K562 (cell line): ENCODE data around the gene KCNJ15. TPM values are rescaled to one million over a fixed set of nuclear protein-coding genes. Genes with fewer than 3 reads are reported as not detected.

Experiments used
- ATAC-seq: fragments of 200-7000 bp; cut with Tn5 transposase; 3 replicates; pipeline ENCODE4 v1.9.1; 2020; ENCODE audit warnings: moderate library complexity
- BruUV-seq: library from RNA; stranded (reverse); fragments of 400-500 nt; replicated peaks from 2 replicates; lab custom pipeline; 2021; lab: Mats Ljungman, UMichigan
- CTCF ChIA-PET: fragments of 300-600 bp; formaldehyde crosslinking; extraction: SDS; loops from one replicate; lab custom pipeline; 2021; ENCODE audit warnings: low intra/inter-chr PET ratio; lab: Yijun Ruan, JAX
- POLR2A ChIA-PET: fragments of 300-600, 350-650 bp; sonication (Branson Sonifier 250); formaldehyde crosslinking; extraction: SDS; loops from one replicate; lab custom pipeline; 2021; ENCODE audit warnings: antibody characterized with exemption, inconsistent platforms; lab: Yijun Ruan, JAX
- DNase-seq, 4 experiments: peaks; one replicate each; pipeline versions ENCODE4 v3.0.0 to v3.0.0-alpha.2; 2011 to 2018; ENCODE audit warnings: low spot score in 3 of 4, mixed read lengths in 3 of 4; ENCODE audit errors: extremely low read depth in 1 of 4
- FAIRE-seq: peaks from 2 replicates; lab custom pipeline; 2011; peaks lifted over from hg19 to GRCh38; lab: Jason Lieb, UNC
- H2AFZ ChIP-seq: 2 replicates; pipeline ENCODE4 v1.6.0; 2011; ENCODE audit warnings: low read depth, low read length, control low read depth, inconsistent platforms
- H3K27ac ChIP-seq: fragments of 200-600 bp; 3 replicates; pipeline ENCODE4 v1.8.0; 2011; ENCODE audit warnings: low read depth, mild to moderate bottlenecking, control low read depth, inconsistent platforms, low read length, moderate library complexity, mixed read lengths; ENCODE audit errors: extremely low read depth
- H3K27me3 ChIP-seq, 2 experiments: fragments of 300-600 bp in 1 of 2; 2 replicates in 1 of 2; 3 replicates in 1 of 2; pipeline versions ENCODE4 v1.6.0 to v1.8.0; 2011; ENCODE audit warnings: inconsistent platforms in 2 of 2, low read length in 2 of 2, mild to moderate bottlenecking in 1 of 2, mixed read lengths in 1 of 2, moderate library complexity in 1 of 2; ENCODE audit not compliant: control insufficient read depth in 2 of 2, insufficient read depth in 2 of 2
- H3K36me3 ChIP-seq: fragments of 300-600 bp; 3 replicates; pipeline ENCODE4 v1.8.0; 2011; ENCODE audit warnings: mild to moderate bottlenecking, low read length, inconsistent platforms; ENCODE audit not compliant: control insufficient read depth, insufficient read depth
- H3K4me1 ChIP-seq, 2 experiments: fragments of 200-600 bp in 1 of 2; replicated peaks in 1 of 2; 2 replicates in 1 of 2; 3 replicates in 1 of 2; pipeline versions ENCODE4 v1.5.1 to v1.8.0; 2011; ENCODE audit warnings: inconsistent platforms in 2 of 2, low read length in 2 of 2, mild to moderate bottlenecking in 1 of 2, mixed read lengths in 1 of 2, moderate library complexity in 1 of 2; ENCODE audit not compliant: control insufficient read depth in 2 of 2, insufficient read depth in 2 of 2
- H3K4me2 ChIP-seq: 2 replicates; pipeline ENCODE4 v1.6.1; 2011; ENCODE audit warnings: low read length, control low read depth, inconsistent platforms, mixed read lengths; ENCODE audit not compliant: insufficient read depth
- H3K4me3 ChIP-seq: fragments of 200-600 bp; sonication (generic), shearing (Covaris generic); 2 replicates; pipeline ENCODE4 v1.5.1; 2016; ENCODE audit warnings: control low read depth, inconsistent platforms
- H3K79me2 ChIP-seq: fragments of 200-600 bp; 3 replicates; pipeline ENCODE4 v1.8.0; 2011; ENCODE audit warnings: low read length, inconsistent platforms; ENCODE audit not compliant: control insufficient read depth, insufficient read depth
- H3K9ac ChIP-seq, 2 experiments: 2 replicates each; pipeline versions ENCODE4 v1.6.0 to v1.6.1; 2011; ENCODE audit warnings: low read depth in 2 of 2, low read length in 2 of 2, control low read depth in 1 of 2, inconsistent platforms in 1 of 2, mild to moderate bottlenecking in 1 of 2, mixed read lengths in 1 of 2; ENCODE audit not compliant: insufficient read depth in 1 of 2
- H3K9me1 ChIP-seq: one replicate; pipeline ENCODE4 v1.6.0; 2011; ENCODE audit warnings: inconsistent platforms, mild to moderate bottlenecking, low read length, moderate library complexity; ENCODE audit not compliant: control insufficient read depth, insufficient read depth
- H3K9me3 ChIP-seq: replicated peaks from 2 replicates; pipeline ENCODE4 v1.5.1; 2011; ENCODE audit warnings: low read depth, low read length, inconsistent platforms; ENCODE audit not compliant: control insufficient read depth, insufficient read depth
- H4K20me1 ChIP-seq: replicated peaks from 2 replicates; pipeline ENCODE4 v1.6.1; 2011; ENCODE audit warnings: low read length, inconsistent platforms, mixed read lengths; ENCODE audit not compliant: control insufficient read depth, insufficient read depth
- BRCA1 ChIP-seq, 2 experiments: fragments of 450-650 bp in 1 of 2; sonication (generic) in 1 of 2; formaldehyde crosslinking in 1 of 2; IDR thresholded peaks; 2 replicates each; pipeline versions ENCODE4 v1.5.0 to v1.6.1; 2017 to 2020; ENCODE audit warnings: mild to moderate bottlenecking in 1 of 2, missing genetic modification reagents in 1 of 2
- CBFA2T3 ChIP-seq: fragments of 450-650 bp; IDR thresholded peaks from 2 replicates; pipeline ENCODE4 v1.6.1; 2017
- CEBPG ChIP-seq, 3 experiments: fragments of 200-800 bp in 1 of 3; sonication (Bioruptor generic) in 1 of 3; sonication (generic) in 1 of 3; formaldehyde crosslinking in 1 of 3; IDR thresholded peaks in 2 of 3; conservative IDR thresholded peaks in 1 of 3; 2 replicates each; pipeline versions ENCODE4 v1.6.1 to v1.8.0; 2016 to 2022; ENCODE audit warnings: missing compliant biosample characterization in 2 of 3, missing genetic modification characterization in 2 of 3, mild to moderate bottlenecking in 1 of 3, missing genetic modification reagents in 1 of 3
- CGGBP1 ChIP-seq: fragments of 250-450 bp; sonication (Bioruptor Pico); IDR thresholded peaks from 2 replicates; pipeline ENCODE4 v1.9.0; 2021; ENCODE audit warnings: mild to moderate bottlenecking
- FOXK2 ChIP-seq, 2 experiments: fragments of 450-650 bp; IDR thresholded peaks in 1 of 2; conservative IDR thresholded peaks in 1 of 2; 2 replicates each; pipeline ENCODE4 v1.6.1; 2016; ENCODE audit warnings: low read depth in 2 of 2, mild to moderate bottlenecking in 1 of 2
- HDAC2 ChIP-seq: fragments of 450-650 bp; IDR thresholded peaks from 2 replicates; pipeline ENCODE4 v1.6.1; 2016; ENCODE audit warnings: mild to moderate bottlenecking
- HNRNPUL1 ChIP-seq: fragments of 200-400 bp; formaldehyde crosslinking; IDR thresholded peaks from 2 replicates; pipeline ENCODE4 v1.6.1; 2017; ENCODE audit warnings: low read length
- KLF13 ChIP-seq: fragments of 450-650 bp; IDR thresholded peaks from 2 replicates; pipeline ENCODE4 v1.6.1; 2016; ENCODE audit warnings: missing genetic modification characterization, low read depth, mild to moderate bottlenecking, missing compliant biosample characterization, moderate library complexity, borderline replicate concordance
- LARP7 ChIP-seq: fragments of 450-650 bp; IDR thresholded peaks from 2 replicates; pipeline ENCODE4 v1.6.1; 2016
- NFE2 ChIP-seq: IDR thresholded peaks from 2 replicates; pipeline ENCODE4 v1.6.1; 2014; ENCODE audit warnings: antibody characterized with exemption, low read depth
- PHB2 ChIP-seq: fragments of 450-650 bp; IDR thresholded peaks from 2 replicates; pipeline ENCODE4 v1.6.1; 2017; ENCODE audit warnings: low read depth
- SAP30 ChIP-seq: fragments of 200-600 bp; sonication (generic); IDR thresholded peaks from 2 replicates; pipeline ENCODE4 v1.6.1; 2012; ENCODE audit warnings: borderline replicate concordance, low read depth, mild to moderate bottlenecking, moderate library complexity, low read length, control low read depth, inconsistent platforms; ENCODE audit not compliant: insufficient read depth, poor library complexity, severe bottlenecking
- THAP7 ChIP-seq: fragments of 250-450 bp; sonication (Bioruptor Pico); IDR thresholded peaks from 2 replicates; pipeline ENCODE4 v1.5.0; 2021
- THRB ChIP-seq: fragments of 450-650 bp; formaldehyde crosslinking; conservative IDR thresholded peaks from 2 replicates; pipeline ENCODE4 v1.4.0; 2022; ENCODE audit warnings: mild to moderate bottlenecking, missing genetic modification characterization
- ZFP1 ChIP-seq: fragments of 450-650 bp; formaldehyde crosslinking; IDR thresholded peaks from 2 replicates; pipeline ENCODE4 v1.4.0; 2020; ENCODE audit warnings: mild to moderate bottlenecking, mixed read lengths
- ZNF143 ChIP-seq: sonication (generic); formaldehyde crosslinking; IDR thresholded peaks from 2 replicates; pipeline ENCODE4 v1.9.0; 2022; ENCODE audit warnings: mild to moderate bottlenecking, missing genetic modification reagents
- ZNF311 ChIP-seq: fragments of 250-450 bp; sonication (Bioruptor Pico); IDR thresholded peaks from 2 replicates; pipeline ENCODE4 v1.4.0; 2020; ENCODE audit warnings: mild to moderate bottlenecking, moderate library complexity
- ZNF316 ChIP-seq: fragments of 450-650 bp; IDR thresholded peaks from 2 replicates; pipeline ENCODE4 v1.6.1; 2016
- ZNF431 ChIP-seq: sonication (generic); formaldehyde crosslinking; IDR thresholded peaks from 2 replicates; pipeline ENCODE4 v1.8.0; 2022; ENCODE audit warnings: mild to moderate bottlenecking, missing genetic modification reagents
- WGBS: fragments of 100-300 bp; shearing (Covaris generic); methylation state at CpG from one replicate; pipeline ENCODE4 v1.1.6; 2016; ENCODE audit warnings: low coverage, mixed read lengths; ENCODE audit not compliant: insufficient coverage; ENCODE audit errors: missing lambda C conversion rate; 5-methylcytosine and 5-hydroxymethylcytosine counted together
- in situ Hi-C: fragments of 300-500 bp; cut with MboI; formaldehyde crosslinking; loops from 4 replicates; pipeline ENCODE4 v1.15.0; 2018; ENCODE audit warnings: inconsistent platforms, mixed read lengths
- intact Hi-C: fragments of 100-400 bp; cut with micrococcal nuclease; formaldehyde crosslinking; loops from 2 replicates; pipeline ENCODE4 v1.14.2; 2022
- polyA plus RNA-seq, 8 experiments: library from polyadenylated mRNA; depleted of rRNA in 4 of 8; stranded (reverse) in 5 of 8; unstranded in 3 of 8; fragments of >200 nt; fragmentation: Nextera tagmentation in 2 of 8; fragmentation: Illumina TruSeq in 1 of 8; extraction: Ambion mirVana in 2 of 8; extraction: Trizol in 1 of 8; gene quantifications; 2 replicates each; pipeline versions ENCODE4 v1.2.1 to v1.2.3, GENCODE V29; 2011 to 2014; ENCODE audit warnings: inconsistent platforms in 1 of 8, missing spikeins in 1 of 8
- total RNA-seq, 7 experiments: library from RNA; depleted of rRNA in 6 of 7; stranded (reverse); fragments of >200 nt in 6 of 7; fragmentation: Illumina TruSeq in 2 of 7; extraction: Trizol in 2 of 7; gene quantifications; 2 replicates each; pipeline versions ENCODE4 v1.2.1 to v1.2.3, GENCODE V29; 2011 to 2021; ENCODE audit warnings: low replicate concordance in 1 of 7

KCNJ15 gene
- total and polyA plus RNA-seq, 9 of the 15 experiments (the other 6 are each of a cell fraction or from before 2014, with no cell fraction given) = 0.20 to 3.0 (median 0.72) TPM; not detected in 1

GRCh38 chr21:38350684-38351083 is 93.9 kb downstream of the KCNJ15 start (continued):
- TF ChIP-seq CBFA2T3 = no peak
- TF ChIP-seq NFE2 = no peak
- no peak for TF ChIP-seq ZNF316
- no peak for TF ChIP-seq ZNF431 (CRISPR knock-in tag)
- no peak for TF ChIP-seq SAP30
- no peak for TF ChIP-seq HDAC2
- no peak for TF ChIP-seq LARP7

- H2AFZ ChIP-seq = no peak overlapping the region
- no TSS peak for BruUV-seq
- intact Hi-C loops = loop anchor here (5.0 to 10.0 kb wide), 4 partner anchors 179 to 677 kb away; partner anchors contain the start of gene KCNJ6
- TF ChIP-seq ZFP1 (CRISPR knock-in tag) (no peak), KLF13 (tag) (no peak), BRCA1 (IDR thresholded peaks at IDR 0.05) (no peak), BRCA1 (CRISPR knock-in tag; IDR thresholded peaks at IDR 0.05) (no peak), PHB2 (no peak), CEBPG (CRISPR knock-in tag; IDR thresholded peaks at IDR 0.05) (no peak), CEBPG (tag; conservative IDR thresholded peaks at IDR 0.05 in 1 of 2, IDR thresholded peaks at IDR 0.05 in 1 of 2) (no peak), THRB (CRISPR knock-in tag) (peak; percentile 52; the same call in 1 of the 2 replicates), CGGBP1 (CRISPR knock-in tag) (no peak), HNRNPUL1 (no peak), ZNF143 (no peak), FOXK2 (conservative IDR thresholded peaks at IDR 0.05 in 1 of 2, IDR thresholded peaks at IDR 0.05 in 1 of 2; ENCODE audit: low read depth in 2 of 2) (no peak), ZNF311 (no peak), THAP7 (no peak)
These were observed 94.6 kb downstream of the KCNJ15 start for GRCh38 chr21:38351176-38351959.

More at GRCh38 chr21:38351176-38351959, 94.6 kb downstream of the KCNJ15 start:
- Histone ChIP-seq H3K79me2 (no peaks in the 10 kb centered on the region), H4K20me1 (no peaks in the 10 kb centered on the region; the same call in 1 of the 2 replicates), H3K9me1 (no peaks in the 10 kb centered on the region), H3K27ac (no peak overlapping the region), H3K4me2 (no peak overlapping the region), H3K36me3 (no peaks in the 10 kb centered on the region), H3K9me3 (no peaks in the 10 kb centered on the region), H3K4me1 (peaks cover 0 to 3% of the 10 kb centered on the region in 2 experiments; a peak in 1 of 5 replicates), H3K9ac (no peak overlapping the region; a peak in 1 of 4 replicates), H3K27me3 (peaks cover 16 to 44% of the 10 kb centered on the region in 2 experiments), H3K4me3 (no peak overlapping the region)
- CTCF ChIA-PET = interaction anchor here (1.6 kb wide), 1 partner anchor 132 kb away, joined by 7 read pairs; no protein-coding TSS in a partner anchor
- ATAC-seq = no peak
- DNase-seq = no peak
- in situ Hi-C loops = loop anchor here (5.0 kb wide), 2 partner anchors 194 to 654 kb away; no protein-coding TSS in a partner anchor
- 3% methylated on average over 16 of the region's 16 CpGs for WGBS
- POLR2A ChIA-PET = interaction anchor here (1.2 kb wide), 1 partner anchor 8 kb away, joined by 3 read pairs; no protein-coding TSS in a partner anchor
- no peak for FAIRE-seq
